NCI-H2081 (cell line): ENCODE results near the gene BCL3.
"Not testable (repeated sequence)": the region's sequence is repeated elsewhere in the genome, so short reads cannot be mapped to it uniquely, and the experiment has no call there.

Experiments used
- DNase-seq, 2 experiments: peaks; one replicate each; lab custom pipeline; 2025; lab: John Stamatoyannopoulos, UW

The BCL3 gene

DNA sequence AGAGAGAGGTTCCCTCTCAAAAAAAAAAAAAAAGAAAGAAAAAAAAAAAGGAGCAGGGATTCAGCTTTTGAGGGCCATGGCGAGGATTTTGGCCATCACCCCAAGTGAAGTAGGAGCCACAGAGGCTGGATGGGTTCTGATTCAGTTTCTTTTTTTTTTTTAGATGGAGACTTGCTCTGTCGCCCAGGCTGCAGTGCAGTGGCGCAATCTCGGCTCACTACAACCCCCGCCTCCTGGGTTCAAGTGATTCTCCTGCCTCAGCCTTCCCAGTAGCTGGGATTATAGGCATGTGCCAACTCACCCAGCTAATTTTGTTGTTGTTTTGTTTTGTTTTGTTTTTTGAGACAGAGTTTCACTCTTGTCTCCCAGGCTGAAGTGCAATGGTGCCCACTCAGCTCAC, 27.1 kb upstream of the BCL3 start:
- not testable (repeated sequence) for DNase-seq

DNA sequence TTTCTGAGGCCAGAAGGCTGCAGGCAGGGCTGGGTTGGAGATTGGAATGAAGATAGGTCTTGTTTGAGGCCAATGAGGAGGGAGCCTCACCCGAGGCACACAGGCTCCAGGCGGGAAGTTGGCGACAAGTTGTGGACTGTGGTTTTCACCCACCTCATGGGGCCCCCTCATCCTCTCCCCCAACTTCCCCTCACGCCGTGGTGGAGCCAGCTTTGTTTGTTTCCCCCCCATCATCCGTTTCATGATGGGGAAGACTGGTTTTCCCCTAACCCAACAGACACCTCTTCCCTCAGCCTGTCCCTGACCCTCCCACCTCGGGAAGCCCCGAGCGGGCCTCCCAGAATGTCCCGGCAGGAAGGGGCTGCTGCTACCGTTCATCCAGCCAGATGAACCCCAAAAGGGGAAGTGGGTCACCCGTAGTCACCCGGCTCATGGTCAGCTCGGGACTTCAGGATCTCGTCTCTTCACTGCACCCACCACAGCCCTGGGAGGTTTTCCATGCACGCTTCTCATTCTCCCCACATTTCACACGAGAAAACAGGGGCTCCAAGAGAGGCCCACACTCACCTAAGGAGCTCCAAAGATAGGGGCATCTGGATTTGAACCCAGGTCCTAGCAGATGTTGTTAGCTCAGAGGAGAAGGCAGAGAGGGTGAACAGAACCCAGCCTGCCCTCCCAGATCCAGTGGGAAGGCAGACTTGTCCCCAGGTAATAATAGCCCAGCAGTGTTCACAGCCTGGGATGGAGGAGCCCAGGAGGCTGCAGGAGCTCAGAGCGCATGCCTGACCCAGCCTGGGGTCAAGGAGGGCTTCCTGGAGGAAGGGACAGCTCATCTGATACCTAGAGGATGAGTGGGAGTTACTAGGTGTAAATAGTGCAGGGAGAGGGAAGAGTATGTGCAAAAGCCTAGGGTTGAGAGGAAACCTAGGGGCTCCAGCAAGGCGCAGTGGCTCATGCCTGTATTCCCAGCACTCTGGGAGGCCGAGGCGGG, 26.1 kb upstream of the BCL3 start:
- no peak for DNase-seq

DNA sequence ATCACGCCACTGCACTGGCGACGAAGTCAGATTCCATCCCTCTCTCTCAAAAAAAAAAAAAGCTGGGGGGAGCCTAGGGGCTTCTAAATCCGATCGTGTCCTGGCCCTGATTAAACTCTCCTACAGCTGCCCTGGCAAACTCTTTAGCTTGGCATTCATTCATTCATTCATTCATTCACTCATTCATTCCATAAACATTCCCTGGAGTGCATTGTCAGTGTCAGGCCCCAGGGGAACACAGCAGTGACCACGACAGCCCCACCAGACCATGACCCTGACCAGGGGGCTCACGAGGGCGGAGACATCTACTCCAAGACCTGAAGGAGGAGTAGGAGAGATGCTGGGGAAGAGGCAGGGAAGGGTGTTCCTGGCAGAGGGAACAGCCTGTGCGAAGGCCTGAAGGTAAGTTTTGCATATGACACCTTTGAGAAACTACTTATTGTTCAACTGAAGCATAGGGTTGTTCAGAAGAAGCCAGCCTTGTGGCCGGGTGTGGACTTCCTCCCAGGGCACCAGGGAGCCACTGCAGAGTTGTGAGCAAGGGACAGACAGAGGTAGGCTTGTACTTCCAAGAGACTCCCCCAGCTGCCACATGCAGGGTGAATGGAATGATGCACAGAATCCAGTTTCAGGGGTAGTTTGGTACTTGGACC, 25.1 kb upstream of the BCL3 start:
- no peak for DNase-seq

DNA sequence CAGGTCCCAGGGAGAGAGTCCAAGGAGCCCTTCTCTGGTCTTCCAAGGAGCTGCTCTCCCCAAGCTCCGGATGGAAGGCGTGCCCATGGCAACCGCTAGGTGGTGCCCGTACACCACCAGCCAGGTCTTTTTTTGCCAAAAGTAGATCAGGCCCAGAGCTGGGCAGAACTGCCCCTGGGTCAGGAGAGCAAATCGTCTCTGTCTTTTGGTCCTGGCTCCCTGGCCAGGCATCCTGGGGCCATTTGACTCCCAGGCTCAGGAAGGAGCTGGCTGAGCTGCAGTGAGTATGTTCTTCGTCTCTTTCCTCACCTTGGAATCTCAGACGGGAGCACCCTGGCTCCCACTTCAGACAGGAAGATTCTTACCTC, 24.6 kb upstream of the BCL3 start:
- DNase-seq = peak; percentile 34 to 55

DNA sequence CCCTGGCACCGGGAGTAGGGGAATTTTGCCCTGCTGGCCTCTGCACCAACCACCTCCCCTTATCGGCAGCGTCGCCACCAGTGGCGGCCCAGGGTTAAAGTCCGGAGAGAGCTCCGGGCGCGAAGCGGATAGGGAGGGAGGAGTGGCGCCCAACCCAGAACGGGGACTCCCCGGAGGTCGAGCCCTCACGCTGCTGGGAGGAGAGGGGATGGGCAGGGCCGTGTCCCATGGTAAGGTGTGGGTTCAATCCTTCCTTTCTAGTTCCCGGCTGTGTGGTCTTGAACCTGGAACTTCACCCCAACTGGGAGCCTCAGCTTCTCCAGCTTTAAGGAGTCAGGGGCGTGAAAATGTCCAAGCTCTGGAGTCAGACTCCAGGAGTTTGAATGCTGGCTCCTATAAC, 23.3 kb upstream of the BCL3 start:
- no peak for DNase-seq

DNA sequence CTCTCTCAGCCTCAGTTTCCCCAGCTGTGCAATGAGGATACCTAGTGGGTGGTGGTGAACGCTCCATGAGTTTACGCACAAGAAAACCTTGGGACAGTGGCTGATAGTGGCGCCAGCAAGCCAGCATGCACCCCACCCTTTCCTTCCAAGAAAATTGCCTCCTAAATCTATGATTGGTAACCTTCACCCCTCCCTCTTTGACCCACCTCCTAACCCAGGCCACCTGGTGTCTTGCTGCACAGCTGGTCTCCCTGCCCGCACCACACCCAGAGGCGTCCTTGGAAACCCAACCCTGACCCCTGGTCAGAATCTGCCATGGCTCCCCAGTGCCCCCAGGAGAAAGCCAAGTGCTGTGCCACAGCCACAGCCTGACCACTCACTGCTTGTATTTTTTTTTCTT, 22.8 kb upstream of the BCL3 start:
- no peak for DNase-seq

DNA sequence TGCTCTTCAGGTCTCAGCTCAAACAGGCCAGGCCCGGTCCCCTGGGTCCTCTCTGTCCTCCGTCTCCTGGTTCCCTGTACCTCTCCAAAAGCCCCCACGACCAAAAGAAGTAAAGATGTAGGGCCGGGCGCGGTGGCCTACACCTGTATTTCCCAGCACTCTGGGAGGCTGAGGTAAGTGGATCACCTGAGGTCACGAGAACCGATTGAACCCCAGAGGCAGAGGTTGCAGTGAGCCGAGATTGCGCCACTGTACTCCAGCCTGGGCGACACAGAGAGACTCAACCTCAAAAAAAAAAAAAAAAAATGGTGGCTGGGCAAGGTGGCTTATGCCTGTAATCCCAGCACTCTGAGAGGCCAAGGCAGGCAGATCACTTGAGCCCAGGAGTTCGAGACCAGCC, 22.0 kb upstream of the BCL3 start:
- no peak for DNase-seq

DNA sequence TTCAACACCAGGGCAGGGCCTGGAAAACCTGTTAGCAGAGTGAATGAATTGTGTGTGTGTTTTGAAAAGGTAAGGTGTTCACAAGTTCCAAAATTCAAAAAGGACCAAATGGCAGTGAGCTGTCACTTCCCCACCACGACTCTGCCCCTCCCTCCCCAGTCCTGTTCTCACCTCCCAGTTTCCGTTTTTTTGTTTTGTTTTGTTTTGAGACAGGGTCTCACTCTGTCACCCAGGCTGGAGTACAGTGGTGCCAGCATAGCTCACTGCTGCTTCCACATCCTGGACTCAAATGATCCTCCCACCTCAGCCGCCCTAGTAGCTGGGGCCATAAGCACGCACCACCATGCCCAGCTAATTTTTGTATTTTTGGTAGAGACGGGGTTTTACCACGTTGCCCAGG, 20.3 kb upstream of the BCL3 start:
- no peak for DNase-seq

DNA sequence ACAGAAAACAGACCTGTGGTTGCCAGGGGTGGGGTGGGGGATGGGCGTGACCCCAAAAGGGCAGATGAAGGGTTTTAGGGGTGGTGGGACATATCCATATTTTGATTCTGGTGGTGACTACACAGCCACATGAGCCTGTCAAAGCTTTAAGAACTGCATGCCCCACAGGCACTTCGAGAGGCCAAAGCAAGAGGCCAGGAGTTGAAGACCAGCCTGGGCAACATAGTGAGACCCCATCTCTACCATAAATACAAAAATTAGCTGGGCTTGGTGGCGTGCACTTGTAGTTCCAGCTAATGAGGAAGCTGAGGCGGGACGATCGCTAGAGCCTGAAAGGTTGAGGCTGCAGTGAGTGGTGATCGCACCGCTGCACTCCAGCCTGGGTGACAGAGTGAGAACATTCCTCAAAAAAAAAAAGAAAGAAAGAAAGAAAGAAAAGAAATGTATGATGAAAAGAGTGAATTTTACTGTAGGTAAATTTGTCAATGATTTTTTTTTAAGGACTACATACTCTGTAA, 18.9 kb upstream of the BCL3 start:
- no peak for DNase-seq

DNA sequence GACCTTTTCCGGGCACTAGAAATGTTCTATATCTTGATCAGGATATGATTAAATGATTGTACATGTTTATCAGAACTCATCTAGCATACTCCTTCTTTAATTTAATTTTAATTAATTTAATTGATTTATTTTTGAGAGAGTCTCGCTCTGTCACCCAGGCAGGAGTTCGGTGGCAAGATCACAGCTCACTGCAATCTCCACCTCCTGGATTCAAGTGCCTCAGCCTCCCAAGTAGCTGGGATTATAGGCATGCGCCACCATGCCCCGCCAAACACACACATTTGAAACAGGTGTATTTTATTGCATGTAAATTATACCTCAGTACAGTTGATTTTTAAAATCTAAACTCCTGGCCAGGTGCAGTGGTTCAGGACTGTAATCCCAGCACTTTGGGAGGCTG, 17.4 kb upstream of the BCL3 start:
- no peak for DNase-seq

DNA sequence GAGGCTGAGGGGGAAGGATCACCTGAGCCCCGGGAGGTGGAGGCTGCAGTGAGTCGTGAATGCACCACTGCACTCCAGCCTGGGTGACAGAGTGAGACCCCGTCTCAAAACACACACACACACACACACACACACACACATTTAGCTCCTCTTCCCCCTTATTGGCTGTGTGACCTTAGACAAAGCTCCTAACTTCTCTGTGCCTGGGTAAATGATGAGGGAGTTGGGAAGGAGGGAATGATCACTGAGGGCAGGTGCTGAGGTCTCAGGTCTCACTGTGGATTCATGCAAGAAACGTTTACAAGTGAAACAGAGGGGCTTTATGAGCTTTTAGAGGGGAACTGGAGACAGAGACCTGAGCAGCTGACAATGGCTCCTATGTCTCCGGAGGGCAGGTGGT, 16.9 kb upstream of the BCL3 start:
- DNase-seq = no peak

DNA sequence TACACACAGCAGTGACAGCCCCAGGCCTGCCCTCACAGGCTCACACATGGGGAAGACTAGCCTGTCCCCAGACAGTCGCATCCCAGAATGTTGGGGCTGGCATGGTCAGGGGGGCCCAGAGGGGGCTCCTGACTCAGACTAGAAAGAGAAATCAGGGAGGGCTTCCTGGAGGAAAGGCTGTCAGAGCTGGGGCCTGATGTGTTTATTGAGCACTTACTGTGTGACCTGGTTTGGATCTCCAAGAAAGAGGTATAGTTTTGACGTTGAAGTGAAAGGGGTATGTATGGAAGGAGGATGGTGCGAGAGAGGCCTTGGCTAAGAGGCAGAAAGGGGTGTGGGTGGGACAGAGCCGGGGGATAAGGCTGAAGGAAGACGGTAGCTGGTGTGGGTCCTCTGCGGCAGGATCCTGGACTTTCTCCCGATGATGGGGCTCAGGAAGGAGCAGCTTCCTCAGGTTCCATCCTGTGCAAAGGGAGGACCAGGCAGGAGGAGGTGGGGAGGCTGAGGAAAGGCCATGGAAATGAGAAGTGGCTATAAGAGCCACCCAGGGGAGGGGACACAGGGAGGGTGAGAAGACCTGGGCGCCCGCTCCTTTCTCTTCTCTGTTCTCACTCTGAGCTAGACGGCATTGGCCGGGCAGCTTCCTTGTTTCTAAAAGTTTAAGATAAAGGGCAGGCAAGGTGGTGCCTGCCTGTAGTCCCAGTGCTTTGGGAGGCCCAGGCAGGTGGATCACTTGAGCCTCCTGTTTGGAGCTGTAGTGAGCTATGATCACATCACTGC, 16.1 kb upstream of the BCL3 start:
- DNase-seq = no peak

DNA sequence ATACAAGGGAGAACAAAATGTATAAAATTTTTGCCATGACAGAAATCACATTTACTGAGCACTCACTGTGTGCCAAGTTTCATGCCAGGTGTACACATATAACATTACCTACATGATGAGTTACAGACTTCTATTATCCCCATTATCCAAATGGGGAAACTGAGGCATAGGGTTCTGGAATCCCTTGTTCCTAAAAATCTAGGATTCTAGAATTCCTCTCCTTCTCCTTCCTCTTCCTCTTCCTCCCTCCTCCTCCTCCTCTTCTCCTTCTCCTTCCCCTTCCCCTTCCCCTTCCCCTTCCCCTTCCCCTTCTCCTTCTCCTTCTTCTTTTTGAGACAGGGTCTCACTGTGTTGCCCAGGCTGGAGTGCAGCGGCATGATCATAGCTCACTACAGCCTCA, 14.2 kb upstream of the BCL3 start:
- DNase-seq = no peak

DNA sequence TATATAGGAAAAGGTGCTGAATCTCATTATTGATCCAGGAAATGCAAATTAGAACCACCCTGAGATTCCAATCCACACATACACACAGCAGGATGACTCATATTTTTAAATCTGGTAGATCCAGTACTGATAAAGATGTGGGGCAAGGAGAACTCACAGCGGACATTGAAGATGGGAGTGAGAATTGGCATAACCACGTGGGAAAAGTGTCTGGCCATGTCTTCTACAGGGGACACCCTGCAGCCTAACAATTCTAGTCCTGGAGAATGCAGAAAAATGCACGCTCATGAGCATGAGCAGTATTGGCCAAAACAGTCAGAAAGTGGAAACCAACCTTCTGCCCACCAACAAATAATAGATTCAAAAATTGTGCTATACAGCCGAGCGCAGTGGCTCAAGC, 13.5 kb upstream of the BCL3 start:
- no peak for DNase-seq

DNA sequence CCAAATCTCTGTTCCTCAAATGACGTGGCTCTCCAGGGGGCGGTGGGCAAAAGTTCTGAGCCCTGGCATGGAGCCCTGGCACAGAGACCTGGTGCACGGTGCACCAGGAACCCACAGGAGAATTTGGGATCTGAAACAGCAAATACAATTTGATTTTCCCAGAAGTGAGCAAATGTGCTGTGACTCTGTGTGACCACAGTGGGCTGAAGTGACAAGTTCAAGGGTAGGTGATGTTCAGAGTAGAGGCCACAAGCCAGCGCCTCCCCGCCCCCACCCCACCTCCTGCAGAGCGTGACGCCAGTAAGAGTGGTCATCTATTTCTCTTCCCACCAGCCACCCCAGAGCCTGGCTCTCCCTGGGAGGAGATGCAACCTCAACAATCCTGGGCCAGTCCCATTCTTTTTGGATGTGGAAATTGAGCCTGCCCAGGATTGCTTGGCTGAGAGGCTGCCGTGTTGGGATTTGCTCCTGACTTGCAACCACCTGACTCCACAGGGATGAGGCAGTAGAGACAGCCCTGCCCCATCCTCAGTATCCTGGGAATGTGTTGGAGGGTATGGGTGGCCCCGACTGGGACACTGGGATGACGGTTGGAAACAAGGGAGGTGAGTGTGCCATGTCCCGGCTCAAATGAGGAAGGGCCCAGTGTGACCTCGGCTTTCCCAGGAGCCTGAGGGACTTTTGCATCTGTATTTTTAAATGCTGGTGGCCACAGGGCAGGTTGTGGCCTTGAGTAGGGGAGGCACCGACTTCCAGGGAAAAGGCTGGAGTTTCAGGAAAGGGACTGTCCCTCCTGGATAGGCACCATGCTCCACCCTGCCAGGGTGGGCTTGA, 11.1 kb upstream of the BCL3 start:
- DNase-seq = no peak

DNA sequence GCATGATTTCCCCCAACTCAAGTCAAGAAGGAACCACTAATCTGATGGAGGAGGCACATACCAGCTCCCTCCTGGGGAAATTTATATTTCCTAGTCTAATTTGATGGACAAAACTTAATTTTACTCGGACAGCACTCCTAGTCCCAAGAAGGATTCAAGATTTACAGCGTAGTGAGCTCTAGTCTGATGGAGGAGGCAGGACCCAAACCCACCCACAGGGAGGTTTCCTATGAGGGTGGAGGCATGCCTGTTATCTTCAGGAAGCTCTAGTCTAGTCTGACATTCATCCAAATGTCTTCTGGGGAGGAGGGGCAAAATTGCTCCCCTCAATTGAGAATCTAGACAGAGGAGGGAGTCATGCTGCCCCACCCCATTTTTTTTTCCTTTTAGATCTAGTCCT, 10.4 kb upstream of the BCL3 start:
- DNase-seq = no peak

DNA sequence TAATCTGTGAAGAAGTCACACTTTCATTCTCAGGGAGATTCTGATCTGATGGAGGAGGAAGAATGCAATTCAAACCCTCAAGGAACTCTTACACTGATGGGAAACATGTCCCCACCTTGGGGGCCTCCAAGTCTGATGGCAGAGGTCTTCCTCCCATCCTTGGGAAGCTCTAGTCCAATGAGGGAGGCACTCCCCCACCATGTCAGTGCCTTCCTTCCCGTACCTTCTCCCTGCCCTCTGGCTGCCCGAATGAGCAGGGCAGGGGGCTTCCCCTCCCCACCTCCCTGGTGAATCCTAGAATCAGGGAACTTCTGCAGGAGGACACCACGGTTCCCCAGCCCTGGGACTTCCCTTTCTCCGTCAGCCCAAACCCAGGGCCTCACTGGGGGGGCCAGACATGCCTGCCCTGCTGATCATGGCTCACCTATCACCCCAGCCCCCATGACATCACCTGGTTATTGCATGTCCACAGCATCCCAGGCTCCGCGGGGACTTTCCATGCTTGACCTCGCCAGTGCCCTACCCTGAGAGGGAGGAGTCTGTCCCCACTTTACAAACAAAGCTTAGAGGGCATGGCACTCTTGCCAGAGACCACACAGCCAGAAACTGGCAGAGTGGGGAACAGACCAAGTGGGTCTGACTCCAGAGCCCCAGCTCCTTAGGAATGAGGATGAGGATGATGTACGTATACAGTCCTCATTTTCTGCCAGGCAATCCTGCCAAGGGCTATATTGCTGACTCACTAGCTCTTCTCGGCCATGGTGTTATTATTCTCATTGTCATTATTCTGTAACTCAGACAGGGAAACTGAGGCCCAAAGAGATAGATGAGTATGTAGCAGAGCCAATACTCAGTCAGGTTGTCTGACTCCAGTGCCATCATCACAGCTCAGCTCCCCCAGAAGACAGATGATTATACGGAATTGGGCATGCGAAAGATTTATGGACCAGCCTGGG, 9.6 kb upstream of the BCL3 start:
- no peak for DNase-seq

DNA sequence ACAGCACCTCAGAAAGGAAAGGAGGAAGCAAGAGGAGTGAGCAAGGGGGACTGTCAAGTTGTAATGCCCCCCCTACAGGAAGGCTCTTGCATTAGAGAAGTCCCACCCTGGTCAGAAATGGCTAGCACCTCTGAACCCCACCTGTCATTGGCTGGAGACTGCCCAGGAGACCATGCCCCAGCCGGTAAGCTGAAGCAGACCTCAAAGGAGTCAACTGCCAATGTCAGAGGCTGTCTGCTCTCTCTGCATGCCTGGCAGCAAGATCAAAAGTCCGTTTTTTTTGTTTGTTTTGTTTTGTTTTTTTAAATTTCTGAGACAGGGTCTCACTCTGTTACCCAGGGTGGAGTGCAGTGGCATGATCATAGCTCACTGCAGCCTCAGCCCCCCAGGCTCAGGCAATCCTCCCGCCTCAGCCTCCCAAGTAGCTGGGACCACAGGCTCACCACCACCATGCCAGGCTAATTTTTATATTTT, 8.1 kb upstream of the BCL3 start:
- DNase-seq = no peak

DNA sequence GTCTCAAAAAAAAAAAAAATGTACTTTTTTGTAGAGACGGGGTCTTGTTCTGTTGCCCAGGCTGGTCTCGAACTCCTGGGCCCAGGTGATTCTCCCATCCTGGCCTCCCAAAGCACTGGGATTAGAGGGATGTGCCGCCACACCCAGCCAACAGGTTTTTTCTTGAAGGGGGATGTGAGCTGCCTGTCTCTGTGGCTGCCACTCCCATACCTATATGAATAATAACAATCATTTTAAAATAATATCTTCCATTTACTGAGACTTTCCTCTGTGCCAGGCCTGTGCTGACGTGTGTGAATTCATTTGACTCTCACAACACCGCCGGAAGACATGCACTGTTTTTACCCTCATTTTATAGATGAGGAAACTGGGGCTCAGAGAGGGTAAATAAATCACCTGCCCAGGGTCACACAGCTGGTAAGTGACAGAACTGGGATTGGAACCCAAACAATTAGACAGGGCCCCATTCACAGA, 7.2 kb upstream of the BCL3 start:
- DNase-seq = no peak

DNA sequence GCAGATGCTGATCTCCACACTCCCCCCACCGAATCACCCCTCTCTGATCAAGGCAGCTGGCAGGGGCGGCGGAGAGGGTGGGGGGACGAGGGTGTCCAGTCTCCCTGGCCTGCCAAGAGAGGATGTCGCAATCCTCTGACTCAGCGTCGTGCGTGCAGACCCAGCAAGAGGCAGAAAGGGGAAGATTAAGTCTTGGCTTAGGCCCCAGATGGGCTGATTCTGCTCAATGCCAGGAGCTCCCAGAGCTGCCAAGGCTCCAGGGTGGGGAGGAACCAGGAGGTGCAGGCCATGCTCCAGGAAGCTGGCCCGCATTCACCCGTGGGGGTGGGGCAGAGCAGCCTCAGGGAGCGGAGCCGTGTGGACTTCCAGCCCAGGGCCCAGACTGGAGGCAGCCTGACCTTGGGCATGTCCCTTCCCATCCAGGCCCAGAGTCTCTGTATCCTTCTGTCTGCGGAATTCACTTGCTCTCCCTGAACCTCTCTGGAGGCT, 6.6 kb upstream of the BCL3 start:
- peak; percentile 43 to 74 for DNase-seq
